ENCODE data around the gene RGPD6.
"Not testable (repeated sequence)": the region's sequence is repeated elsewhere in the genome, so short reads cannot be mapped to it uniquely, and the experiment has no call there.

Gene RGPD6

DNA sequence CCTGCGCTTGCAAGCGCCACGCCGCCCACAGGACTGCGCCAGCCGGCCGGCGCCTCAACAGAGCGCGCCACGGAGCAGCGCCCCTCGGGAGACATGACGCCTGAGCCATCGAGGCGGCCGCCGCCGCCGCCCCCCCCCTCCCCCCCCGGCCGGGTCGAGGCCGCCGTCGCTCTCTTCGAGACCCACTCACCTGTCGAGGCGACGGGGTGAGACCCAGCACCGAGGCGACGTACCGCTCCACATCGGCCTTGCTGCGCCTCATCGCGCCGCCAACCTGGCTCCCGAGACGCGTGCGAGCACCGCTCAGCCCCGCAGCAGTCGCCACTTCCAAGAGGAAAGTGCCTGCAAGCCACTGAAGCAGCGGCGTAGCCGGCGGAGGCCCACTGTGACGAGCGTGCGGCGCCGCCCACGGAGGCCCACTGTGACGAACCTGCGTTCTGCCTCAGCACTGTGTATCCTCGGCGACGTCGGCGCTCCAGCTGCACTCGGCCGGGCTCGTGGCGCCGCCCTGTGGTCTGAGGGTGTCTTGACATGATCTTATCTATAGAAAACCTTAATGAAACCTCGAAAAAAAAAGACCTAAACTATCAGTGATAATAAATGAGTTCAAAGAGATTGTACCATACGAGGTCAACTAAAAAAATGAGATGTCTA, at the start of gene RGPD6:
Gene RGPD6, minus strand, starts transcription at position 460 of the 654 bp plus-strand sequence. Its CDS starts 198 bp downstream, at position 262.
- DNase-seq (ENCODE audit: low read depth): not testable (repeated sequence)

DNA sequence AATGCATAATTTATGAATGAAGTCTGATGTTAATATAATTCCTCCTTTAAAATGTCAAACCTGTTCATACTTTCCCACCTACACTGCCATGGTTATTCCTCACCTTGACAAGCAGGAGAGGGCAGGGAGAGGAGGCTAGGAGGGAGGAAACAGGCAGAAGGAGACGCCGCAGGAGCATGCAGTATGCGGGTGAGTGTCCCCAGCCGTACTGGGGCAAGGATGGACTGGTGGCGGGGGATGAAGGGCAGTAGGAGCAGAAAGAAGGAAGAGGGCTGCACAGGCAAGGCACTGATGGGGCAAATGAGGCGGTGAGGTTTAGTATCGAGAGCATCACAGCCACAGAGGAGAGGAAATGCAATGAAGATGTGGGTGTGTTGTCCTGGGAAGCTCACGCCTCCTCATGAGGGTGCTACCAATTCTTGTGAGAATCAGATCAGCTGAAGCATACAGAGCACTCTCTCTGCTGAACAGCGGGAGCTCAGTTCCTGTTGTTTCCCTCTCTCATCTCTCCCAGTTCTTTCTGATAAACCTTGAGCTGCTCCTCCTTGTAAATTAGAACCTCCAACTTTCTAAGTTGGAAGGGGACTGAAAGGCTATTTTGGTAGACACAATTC, 42.4 kb upstream of the RGPD6 start:
- DNase-seq (ENCODE audit: low read depth): not testable (repeated sequence)

DNA sequence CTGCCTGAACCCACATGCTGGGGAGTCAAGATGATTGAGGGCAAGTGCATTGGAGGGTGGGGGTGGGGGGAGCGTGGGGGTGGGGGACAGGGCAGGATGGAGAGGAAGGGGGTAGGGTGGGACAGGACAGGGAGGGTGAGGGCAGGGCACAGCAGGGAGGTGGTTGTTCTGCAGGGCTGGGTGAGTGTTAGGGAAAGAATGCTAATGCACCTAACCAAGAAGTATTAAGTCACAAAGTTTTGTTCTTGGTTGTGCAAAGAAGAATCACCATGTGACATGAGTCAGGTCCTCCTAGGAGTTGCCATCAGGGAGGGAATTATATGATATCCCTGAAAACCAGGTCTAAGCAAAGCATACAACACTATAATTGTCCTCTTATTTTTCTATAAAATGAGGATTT, 36.9 kb upstream of the RGPD6 start:
- not testable (repeated sequence) for DNase-seq (ENCODE audit: low read depth)

DNA sequence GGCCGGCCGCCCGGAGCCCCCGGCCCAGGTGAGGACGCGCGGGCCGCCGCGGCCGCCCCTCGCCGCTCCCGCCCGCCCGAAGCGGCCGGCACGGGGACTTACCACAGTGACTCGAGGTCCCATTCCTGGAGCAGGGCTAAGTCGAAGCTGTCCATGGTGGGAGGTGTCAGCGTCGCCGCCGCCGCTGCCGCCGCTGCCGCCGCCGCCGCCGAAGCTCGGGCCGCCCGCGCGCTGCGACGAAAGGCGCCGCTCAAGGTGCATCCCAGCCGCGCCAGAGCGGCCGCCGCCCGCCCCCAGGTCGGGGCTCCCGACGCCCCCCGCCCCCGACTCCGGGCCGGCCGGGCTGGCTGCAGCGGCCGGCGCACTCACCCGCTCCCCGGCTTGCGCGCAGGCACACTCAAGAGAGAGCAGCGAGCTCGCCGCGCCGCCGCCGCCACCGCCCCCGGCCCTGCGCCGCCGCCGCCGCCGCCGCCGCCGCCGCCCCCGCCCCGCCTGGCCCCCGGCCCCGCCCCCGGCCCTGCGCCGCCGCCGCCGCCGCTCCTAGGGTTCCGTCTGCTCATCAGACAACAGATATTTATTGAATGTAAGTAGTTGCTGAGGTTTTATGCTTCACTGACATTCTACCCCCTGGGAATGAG, 33.7 kb upstream of the RGPD6 start:
- not testable (repeated sequence) for DNase-seq (ENCODE audit: low read depth)

DNA sequence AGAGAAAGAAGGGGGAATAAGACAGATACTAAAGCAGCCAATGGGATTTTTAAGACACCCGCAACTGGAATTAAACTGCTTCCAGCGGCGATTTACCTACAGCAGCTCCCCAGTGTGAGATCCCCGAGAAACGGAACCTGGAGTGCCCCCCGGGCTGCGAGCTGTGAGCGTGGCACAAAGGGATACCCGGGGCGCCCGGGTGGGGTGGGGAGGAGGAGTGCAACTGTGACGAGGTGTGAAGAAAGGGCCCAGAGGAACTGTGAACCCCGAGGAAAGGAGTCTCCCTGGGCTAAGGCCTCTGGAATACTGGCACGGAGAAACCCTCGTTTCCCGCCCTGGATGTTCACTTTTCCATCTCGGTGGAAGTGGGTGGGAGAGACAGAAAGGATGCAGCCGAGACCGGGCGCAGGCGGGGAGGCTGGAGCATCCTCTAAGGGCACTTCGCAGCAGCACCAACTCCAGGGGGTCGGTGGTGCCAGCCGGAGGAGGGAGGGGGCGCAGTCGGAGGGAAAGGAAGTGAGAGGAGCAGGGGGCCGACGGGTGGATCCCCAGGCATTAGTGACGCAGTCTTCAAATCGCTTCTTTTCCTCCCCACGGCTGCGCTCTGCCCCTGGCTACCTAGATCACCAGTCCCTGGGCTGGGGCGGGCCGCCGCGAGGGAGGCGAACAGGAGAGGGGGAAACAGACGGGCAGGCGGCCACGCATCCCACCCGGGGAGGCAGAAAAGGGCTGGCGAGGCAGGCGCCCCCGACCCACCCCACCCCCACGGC, 33.0 kb upstream of the RGPD6 start:
- not testable (repeated sequence) for DNase-seq (ENCODE audit: low read depth)

DNA sequence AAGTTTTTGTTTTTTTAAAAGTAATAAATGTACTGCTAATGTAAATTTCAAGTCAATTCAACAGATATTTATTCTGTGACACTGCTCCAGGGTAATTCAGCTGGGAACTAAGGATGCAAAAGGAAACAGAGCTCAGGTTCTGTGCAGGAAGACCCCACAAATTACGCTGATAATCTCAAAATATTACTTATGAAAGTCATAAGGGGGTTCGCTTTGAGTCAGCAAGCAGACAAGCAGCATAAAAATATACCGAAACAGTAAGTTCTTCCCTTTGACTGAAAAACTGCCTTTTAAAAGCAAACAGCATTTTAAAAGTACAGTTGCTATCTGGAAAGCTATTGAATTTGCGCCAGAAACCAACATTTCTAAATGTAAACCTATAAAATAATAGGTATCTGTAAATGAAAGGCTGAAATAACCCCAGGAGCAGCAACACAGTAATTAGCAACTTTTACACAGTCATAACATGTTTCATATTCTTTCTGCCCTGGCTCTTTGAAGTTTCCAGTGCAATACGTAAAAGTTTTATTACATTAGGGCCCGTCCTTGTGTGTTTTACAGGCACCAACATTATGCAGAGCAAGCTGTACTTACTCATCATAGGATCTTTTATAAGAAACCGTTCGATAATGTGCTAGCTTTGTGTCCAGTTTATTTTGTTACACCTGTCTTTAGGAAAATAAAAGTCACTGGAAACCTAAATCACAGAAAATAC, 31.9 kb upstream of the RGPD6 start:
- DNase-seq (ENCODE audit: low read depth): not testable (repeated sequence)

DNA sequence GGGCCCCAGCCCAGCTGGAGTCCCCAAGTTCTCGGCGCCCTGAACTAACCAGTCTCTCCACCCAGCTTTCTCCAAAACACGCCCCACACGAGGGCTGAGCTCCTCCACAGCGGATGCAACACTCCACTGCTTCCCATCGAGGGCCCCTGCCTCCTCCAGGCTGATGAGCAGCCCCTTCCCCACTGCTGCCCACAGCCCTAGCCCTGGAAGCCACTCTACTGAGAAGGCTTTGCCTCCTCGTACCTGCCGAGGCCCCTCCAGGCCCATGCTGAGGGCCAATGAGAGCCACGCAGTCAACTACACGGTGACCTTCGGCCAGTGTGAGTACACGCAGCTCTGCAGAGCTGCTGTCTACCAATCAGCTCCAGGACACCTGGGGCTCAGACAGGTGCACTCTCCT, 28.0 kb upstream of the RGPD6 start:
- not testable (repeated sequence) for DNase-seq (ENCODE audit: low read depth)

DNA sequence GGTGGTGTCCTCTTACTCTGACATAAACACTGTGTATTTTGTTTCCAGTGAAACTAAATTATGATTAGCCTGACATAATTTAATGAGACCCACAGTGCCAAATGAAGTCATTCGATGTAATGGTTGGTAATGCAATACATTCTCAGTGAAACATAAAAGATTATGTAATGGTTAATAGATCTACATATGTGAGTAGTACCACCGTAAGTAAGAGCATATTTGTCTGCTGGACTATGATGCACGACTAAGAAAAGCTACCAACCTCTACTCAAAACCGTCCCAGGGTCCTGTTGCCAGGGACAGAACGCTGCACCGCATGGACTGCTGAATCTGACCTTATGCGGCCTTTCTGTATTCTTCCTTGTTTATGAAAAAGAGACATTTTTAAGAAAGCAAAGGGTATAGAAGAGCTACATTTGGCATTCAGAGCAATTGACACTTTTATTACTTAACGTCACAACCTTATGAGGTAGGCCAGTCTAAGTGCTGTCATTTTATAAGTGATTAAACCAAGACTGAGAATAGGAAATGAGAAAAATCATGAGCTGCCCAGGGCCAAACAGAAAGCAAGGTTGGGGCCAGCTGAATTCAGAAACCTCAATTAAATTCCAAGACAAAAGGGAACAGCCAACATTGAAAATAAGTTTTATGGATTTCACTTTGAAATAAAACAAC, 27.0 kb upstream of the RGPD6 start:
- not testable (repeated sequence) for DNase-seq (ENCODE audit: low read depth)

DNA sequence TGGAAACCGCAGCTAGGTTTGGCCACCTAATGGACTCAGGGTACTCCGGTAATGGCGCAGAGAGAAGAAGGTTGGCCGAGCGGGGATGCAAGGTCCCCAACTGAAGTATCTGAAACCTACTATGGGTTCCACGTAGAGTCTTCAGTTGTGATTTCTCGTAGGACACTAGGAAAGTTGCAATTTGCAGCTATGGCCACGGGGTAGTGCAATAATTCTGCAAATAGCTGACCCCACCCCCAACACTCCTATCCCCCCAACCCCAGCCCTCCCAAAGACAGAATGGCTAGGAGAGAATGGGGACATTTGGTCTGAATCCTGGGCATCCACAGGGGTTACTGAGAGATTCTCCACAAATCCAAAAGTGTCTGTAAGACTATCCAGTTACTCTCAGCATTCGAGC, 25.1 kb upstream of the RGPD6 start:
- DNase-seq (ENCODE audit: low read depth): not testable (repeated sequence)

DNA sequence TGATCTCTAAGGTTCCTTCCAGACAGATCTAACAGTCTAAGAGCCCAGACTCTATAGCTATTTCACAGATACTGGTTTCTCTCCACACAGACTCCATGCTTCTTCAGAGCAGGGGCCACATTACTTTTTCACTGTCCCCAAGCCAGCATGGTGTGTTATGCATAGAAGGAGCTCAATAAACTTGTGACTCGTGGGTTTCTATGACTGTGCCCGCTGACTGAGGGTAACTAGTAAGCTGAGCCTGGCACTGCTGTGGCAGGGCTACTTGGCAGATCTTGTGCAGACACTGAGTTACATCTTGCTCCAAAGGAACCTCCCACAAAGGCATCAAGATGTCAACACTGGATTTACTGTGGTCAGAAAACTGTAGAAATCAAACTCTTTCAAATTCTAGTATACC, 15.0 kb upstream of the RGPD6 start:
- DNase-seq (ENCODE audit: low read depth): not testable (repeated sequence)

DNA sequence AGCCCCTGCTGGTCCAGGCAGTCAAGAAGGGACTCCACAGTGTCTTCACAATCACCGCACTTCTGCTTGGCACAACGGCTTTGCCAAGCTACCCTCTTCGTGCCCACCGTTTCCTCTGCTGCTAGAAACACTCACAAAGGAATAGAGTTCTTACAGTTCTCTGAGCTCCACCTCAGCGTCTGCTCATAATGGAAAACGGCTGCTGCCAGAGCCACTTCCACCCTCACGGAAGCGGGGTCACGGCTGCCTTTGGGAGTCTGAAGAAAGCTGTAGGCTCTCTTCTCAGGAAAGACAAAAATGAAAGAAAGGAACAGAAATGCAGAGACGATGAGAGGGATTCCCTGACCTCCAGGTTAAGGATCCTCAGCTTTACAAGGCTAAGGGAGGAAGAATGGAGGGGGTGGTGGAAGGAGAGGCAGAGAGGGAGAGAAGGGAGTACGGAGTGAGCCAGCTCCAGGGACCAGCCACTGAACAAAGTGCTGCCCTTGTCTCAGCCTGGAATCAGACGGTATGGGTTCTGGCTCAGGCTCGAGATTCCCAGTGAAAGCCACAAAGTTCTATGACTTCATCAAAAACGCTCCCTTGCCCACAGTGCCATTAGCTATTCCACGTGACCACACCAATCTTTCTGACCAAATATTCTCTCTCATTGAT, 12.8 kb upstream of the RGPD6 start:
- DNase-seq (ENCODE audit: low read depth): not testable (repeated sequence)

DNA sequence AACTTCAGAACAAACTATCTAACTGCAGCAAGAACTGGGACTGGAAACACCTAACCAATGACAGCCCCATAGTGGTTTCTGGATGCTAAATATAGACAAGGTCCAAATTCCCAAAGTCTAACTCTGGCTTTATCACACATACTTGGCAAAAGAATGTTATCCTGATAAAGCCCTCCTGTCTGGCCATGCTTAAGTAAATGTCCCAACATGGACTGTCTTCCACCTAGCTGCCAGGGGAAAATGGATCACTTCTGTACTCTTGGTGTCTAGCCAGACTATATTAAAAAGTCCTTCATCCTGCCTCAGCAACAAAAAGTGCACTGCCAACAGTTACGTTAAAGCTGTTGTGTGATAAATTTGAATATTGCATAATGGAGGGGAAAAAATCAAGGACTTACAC, 11.5 kb upstream of the RGPD6 start:
- DNase-seq (ENCODE audit: low read depth): not testable (repeated sequence)

DNA sequence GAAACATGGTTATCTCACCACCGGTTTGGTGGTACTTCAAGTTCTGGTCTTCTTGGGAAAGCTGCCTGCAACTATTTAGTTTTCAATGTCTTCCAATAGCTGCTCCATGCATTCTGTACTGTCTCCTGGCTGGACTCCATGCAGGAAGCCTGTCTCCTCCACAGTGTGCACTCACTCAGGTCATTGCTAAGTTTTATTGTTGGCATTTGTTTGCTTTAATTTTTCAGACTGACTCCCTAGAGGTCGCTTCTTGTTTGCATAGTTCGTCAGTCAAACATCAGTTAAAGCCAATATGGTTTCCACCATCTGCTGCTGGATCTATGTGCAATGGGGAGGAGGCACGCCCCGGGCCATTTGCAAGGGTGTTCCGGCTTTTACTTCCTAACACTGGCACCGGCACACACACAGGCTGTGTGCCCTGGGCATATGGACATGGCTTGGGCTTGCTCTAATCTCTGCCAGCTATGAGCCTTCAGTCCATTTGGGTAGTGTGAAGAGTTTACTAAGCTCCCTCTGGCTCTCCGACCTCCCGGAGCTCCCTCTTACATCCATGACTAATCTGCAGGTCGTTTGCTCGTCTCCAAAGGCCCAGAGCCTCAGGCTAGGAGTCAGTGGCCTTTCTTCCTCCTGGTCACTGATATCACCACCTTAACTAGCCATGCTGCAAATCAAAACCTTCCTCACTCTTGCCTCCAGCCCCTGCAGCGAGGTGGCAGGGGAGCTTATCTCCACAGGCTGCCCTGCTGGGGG, 2.4 kb upstream of the RGPD6 start:
- not testable (repeated sequence) for DNase-seq (ENCODE audit: low read depth)

DNA sequence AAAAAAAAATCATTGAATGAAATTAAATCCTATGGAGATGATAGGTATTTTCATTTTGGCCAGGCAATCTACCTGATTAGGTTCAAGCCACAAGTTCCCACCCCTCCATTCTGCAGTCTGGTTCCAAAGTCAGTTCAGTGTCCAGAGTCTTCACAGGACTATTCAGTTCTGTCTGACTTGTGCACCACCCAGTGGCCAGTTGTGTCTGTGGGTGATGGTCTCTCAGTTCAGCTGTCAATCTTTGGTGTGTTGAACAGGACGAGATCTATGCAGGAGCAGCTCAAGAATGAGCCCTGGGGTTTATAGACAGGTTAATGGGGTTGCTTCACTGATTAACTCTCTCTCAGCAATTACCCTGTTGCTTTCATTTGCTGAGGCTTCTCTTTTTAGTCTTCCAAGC, 1.4 kb upstream of the RGPD6 start:
- DNase-seq (ENCODE audit: low read depth): not testable (repeated sequence)

DNA sequence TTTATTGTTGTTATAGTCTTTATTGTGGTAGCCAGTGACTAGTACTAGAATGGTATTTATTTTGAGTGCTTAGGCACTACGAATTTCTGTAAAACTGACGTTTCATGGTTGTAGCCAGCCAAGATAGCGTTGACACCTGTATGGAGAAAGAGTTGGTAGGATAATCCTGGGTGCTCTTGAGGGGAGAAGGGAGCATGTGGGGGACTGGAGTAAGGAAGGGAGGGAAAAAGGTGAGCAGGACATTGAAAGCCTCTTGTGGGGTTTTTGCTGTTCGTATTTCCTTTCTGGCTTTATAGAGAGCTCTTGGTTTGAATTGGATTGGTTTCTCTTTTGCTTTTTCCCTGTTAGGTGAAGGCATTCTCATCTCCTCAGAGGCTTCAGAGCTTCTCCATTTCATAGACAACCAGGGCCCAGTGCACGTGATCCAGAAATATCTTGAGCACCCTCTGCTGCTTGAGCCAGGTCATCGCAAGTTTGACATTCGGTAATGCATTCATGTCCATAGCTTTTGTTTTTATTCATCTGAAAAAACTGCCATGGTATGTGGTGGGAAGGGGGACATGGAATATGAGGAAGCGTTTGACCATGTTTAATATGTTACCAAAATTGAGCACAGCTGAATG, 77.2 kb downstream of the RGPD6 start:
- DNase-seq (ENCODE audit: low read depth): not testable (repeated sequence)

DNA sequence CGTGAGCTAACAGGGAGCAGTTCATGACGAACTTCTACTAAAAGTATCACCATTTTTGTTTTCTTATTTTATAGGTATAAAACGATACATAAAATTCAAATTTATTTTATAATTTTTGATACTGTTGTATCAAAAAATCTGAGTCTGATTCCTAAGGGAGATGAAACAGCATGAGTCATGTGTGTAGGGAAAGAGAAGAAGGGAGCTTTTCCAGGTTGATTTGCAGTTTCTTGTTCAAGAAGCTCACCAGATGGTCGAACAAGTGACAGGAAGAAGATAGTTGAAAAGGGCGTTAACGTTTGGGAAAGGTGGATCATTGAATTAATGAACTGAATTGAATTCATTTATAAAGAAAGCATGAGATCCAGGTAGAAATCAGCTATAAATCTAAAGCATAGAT, 81.0 kb downstream of the RGPD6 start:
- not testable (repeated sequence) for DNase-seq (ENCODE audit: low read depth)

DNA sequence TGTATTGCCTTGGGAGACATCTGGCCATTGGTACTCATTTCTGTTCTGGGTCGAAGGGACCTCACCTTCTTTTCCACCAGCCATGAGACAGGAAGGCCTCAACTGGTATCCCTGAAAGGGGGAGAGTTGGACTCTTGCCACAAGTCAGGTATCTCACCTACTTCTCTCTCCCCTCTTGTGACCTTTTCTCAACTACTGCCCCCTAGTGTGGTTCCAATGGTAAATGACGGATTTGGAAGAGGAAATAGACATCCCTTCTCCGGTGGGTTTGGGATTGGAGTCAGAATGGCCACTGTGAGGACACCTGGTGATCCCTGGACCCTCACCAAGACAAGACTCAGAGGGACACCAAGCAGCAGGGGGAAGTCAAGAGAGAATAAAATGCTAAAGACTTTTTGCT, 82.5 kb downstream of the RGPD6 start:
- not testable (repeated sequence) for DNase-seq (ENCODE audit: low read depth)

DNA sequence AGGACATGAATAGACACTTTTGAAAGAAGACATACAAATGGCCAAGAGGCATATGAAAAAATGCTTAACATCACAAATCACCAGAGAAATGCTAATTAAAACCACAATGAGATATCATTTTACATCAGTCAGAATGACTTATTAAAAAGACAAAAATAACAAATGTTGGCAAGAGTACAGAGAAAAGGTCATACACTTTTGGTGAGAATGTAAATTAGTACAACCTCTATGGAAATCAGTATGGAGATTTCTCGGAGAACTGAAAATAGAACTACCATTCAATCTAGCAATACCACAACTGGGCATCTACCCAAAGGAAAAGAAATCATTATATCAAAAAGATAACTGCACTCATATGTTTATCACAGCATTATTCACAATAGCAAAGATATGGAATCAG, 88.0 kb downstream of the RGPD6 start:
- not testable (repeated sequence) for DNase-seq (ENCODE audit: low read depth)

DNA sequence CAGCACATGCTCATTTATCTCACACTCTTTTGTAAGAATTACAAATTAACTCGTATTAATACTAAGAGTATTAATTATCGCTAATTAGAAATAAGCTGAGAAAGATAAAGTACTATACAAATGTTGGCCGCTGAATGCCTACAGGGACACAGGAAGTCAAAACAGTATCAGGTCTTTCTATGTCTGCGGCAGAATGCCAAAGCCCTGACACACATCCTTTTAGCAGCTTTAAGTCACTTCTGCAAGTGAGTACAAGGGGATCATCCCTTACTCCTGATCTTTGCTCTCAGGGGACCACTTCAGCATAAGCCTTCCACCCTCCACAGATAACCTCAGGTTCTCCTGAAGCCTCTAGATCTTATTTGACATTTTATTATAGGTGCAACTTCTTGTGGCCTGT, 94.3 kb downstream of the RGPD6 start:
- DNase-seq (ENCODE audit: low read depth): not testable (repeated sequence)

All from stimulated activated CD8-positive, alpha-beta memory T cell treated with anti-CD3 and anti-CD28 coated beads, Interleukin-12 subunit alpha, Interleukin-12 subunit beta, amount 100 ng/mL, for 1 hour (primary cell).